ENCODE results near the gene CCR5.

- TF ChIP-seq CTCF (IDR thresholded peaks at IDR 0.05; ENCODE audit: borderline replicate concordance, extremely low read depth, low read length, poor library complexity, severe bottlenecking) (no peak), EZH2 (IDR thresholded peaks at IDR 0.05; ENCODE audit: borderline replicate concordance, low read depth, low read length, severe bottlenecking) (no peak)
Measured at GRCh38 chr3:46401579-46401978, 30.8 kb downstream of the CCR5 start.
